NCI-H1694 treated with DMSO at 0.1 percent for 48 hours (cell line): ENCODE results near the gene NFXL1.
A peak's percentile ranks its signal among the peaks of the same experiment; 100 is the strongest.
"Not testable (repeated sequence)": the region's sequence is repeated elsewhere in the genome, so short reads cannot be mapped to it uniquely, and the experiment has no call there.

Source experiments
- DNase-seq: peaks from one replicate; lab custom pipeline; 2025; lab: John Stamatoyannopoulos, UW

Gene NFXL1

DNA sequence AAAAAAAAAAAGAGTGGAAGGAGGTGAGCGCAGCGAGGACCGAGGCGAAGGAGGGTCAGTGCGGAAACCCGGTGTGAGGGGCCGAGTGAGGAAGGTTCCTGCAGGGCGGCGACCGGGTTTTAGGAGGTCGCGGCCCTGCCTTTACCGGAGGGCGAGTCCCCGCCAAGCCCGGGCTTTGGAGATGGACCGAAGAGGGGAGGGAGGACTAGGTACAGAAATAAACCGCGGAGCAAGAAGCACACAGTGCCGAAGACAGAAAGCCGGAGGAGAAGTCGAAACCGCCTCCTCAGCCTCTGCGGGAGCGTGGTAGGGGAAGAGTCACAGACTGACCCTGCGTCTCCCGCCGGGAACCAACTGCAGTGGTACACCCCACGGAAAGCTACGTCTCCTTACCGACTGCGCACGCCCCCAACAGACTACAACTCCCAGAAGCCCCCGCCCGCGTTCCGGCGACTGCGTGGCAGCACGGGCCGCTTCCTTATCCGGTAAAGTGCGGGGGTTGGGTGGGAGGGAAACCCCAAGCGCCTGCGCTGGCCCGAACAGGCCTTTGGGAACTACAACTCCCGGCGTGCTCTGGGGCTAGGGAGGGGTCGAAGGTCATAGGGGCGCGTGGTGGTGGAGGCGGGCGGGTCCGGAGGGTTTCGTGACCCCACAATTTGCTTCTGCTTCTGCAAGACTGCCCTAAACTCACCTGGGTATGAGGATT, at the start of gene NFXL1:
Gene NFXL1 (minus strand): TSS at position 364 of the 706 bp plus-strand sequence. CDS start 380 bp downstream, outside the sequence.
- peak; percentile 89 for DNase-seq

DNA sequence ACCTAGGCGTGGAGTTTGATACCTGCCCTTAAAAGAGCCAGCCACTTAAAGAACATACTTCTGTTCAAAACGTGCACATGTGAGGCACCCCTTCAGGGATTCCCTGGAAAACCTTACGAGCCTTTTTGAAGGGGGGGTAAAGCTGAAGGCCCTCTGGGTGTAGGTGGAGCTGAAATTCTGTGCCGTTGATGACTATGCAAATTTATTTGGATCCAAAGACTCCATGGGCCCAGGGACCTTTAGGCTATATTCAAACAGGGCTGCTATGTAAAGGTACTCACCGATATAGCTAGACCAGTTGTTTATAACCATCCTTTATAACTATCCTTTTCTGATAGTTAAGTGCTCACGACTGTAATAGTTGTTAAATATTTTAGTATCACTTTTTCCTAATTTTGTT, 40.3 kb upstream of the NFXL1 start:
- DNase-seq = no peak

DNA sequence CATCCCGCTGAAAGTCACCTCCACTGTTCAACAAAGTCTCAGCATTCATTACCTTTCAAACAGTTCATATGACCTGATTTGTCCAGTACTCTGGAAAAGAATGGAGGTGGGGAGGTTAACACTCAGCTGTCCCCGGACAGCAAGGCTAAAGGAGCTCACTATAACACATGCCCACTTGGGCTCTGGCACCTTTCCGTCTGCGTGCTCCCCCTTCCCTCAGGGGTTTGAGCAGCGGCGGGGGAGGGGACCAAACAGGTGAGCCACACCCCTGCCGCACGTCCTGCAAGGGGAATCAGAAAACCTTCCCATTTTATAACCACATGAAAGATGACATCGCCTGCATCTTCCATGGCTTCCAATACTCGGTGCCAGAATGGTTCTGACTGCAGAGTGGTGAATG, 39.9 kb upstream of the NFXL1 start:
- no peak for DNase-seq

DNA sequence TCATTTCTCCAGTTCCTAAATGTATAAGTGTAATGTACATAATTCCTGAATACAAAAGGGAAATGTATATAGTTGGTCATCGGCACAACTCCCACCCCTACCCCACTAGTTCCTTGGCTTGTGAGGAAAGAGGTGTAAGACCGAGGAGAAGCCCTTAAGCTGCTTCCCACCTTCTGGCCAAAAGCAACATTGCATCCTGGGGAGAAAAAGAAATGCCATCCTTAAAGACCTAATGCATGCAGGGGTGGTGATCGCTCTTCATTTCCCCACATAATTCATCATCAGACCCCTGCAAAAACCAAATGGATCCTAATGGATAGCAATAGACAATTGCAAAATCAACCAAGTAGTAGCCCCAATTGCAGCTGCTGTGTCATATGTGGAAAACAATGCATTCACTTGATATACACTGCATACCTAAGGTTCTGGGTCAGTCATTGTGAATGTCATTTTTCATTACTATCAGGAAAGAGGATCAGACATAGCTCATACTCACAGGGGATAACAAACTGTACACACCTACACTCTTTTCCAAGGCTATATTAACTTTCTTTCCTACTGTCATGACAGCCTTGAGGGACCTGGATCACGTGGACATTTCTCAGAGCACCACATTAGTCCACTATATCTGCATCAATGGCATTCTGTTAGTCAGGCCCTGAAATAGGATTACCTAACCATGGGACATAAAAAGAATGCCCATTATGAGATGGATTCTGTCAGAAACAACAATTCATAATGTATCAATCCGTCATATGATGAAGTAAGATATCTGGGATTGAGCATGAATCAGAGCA, 31.7 kb upstream of the NFXL1 start:
- no peak for DNase-seq

DNA sequence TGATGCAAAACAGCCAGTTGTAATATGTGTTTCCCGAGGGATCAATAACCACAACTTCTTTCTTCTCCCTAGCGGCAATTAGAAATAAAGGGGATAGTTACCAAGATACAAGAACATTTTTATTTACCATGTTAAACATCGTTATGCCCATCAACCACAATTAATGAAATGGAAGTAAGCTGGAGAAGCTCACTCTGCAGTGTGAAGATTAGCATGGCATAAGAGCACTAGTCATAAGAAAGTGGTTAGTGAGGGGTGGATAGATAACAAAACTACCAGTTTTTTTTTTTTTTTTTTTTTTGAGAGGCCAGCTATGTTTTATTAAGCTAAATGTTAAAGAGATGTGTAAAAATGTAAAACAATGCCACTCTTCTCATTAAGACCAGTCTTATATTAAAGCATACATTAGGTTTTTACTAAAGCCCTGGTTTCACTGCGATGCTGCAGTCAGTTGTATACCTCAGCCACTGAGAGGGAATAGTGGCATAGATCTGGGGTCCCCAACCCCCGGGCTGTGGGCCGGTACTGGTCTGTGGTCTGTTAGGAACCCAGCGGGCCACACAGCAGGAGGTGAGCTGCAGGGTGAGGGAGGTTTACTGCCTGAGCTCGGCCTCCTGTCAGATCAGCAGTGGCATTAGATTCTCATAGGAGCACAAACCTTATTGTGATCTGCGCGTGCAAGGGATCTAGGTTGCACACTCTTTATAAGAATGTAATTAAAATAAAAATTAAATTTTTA, 27.9 kb upstream of the NFXL1 start:
- no peak for DNase-seq

DNA sequence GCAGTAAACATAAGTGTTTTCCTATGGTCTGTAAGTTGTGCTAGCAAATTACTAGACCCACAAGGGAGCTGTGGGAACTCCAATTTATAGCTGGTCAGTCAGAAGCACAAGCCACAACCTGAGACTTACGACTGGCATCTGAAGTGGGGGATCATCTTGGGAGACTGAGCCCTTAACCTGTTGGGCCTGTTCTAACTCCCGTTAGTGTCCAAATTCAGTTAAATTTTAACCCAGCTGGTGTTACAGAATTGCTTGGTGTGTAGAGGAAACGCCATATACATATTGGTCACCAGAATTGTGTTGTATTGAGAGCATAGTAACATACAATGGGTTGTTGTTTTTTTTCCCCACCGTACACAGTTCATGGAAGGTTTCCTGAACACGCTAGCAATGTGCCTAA, 25.1 kb upstream of the NFXL1 start:
- DNase-seq = no peak

DNA sequence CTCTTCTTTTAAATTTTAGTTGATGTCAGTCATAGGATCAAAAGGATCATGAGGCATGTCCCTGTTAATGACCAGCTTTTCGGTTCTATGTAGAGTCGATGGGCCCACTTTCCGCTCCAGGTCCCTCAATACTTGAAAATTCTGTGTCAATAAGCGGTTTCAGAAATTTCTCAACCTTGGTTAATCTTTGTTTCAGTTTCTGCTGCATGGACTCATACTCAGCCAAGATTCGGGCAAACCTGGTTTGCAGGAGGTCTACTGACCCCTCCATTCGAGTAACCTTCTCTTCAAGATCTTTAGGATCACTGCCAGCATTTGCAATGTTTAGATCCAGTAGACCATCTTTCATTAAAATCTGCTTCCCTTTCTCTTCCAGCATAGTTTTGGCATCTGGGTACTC, 22.0 kb upstream of the NFXL1 start:
- DNase-seq = no peak

DNA sequence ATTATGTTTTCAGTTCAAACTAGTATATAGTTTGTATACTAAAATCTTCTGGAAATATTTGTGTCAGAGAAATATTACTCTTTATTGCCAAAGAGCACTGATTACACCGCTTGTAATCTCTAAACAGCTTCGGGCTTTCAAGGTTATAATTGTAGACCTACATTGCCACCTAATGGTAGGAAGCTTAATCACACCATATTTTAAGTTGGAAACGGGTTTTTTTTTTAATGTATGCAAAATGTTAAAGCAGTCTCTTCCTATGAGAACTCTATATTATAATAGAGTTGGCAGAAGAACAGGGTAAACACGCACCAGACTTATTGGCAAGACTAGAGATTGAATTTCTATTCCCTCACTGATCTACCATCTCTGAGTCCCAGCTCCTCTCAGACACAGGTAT, 19.5 kb upstream of the NFXL1 start:
- DNase-seq = peak; percentile 39

DNA sequence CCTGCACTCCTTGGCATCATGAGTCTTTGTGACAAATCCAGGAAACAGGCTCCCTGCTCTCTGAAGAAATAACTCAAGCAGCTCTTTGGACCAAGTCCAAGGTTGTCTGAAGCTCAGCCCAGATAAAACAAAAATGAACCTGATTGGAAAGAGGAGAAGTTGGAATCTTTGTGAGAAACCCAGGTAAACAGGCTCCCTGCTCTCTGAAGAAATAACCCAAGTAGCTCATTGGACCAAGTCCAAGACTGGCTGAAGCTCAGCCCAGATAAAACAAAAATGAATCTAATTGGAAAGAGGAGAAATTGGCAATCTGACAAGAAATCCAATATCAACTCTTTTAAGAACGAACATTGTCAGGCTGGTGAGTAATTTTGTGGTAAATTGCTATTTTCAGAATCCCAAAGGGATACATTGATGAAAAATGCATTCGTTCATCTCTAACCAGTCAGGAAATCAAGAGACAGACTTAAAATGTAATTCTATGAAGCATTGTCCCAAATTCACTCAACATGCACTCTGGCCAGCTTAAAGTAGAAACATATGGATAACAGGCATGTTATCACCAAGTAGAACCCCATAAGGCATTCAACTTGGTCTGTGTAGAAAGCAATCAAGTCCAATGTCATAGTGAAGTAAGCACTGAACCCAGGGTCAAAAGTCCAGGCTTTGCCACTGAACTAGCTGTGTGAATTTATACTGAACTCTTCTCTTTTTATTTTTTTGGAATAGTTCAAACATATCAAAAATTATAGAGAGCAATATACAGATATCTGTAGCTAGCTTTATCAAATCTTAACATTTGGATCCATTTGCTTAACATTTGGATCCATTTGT, 16.8 kb upstream of the NFXL1 start:
- no peak for DNase-seq

DNA sequence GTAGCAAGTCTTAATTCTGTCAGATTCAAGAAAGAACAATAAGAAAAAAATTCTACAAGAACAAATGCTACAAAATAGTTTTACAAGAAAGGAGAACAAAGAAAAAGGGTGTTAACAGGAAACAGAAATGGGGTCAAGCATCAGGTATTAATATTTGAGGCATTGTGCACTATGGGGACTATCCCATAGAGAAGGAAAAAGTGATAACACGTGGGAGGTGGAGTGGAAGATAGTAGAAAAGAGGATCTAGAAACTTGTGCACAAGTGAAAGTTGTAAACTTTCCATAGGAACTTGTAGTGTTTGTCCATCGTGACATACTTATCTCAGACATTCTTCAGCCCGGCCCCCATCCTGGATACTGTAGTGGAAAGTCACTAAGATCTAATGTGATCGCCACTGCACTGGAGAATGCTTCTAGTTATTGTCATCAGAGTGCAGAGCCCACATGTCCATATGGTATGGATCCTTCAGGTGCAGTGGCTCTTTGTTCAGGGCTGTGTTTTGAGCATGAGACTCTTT, 15.4 kb upstream of the NFXL1 start:
- DNase-seq = no peak

DNA sequence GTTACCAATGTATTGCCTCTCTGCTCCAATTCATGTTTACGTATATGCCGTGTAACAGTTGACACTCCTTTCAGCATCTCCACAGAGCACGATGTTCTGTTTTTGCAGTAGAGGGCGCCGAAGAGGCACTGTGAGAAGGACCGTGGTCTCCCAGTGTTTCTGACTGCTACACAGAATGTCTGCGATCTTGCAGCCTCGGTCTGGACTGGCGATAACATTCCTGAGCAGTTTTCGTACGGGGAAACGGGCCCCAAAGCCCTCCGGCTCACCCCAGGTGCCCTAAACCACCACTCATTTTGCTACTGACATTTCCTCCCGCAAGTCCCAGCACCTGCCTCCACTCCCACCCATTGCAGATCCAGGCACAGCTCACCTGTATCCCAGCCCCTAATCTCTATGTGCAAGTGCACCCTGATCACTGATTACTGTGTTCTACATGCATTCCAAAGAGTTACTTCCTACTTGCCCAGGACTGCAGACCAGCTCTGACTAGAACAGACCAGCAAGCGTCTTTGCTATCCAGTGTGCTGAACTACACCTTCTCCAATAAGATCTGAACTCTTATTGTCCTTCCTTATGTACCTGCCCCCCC, 12.4 kb upstream of the NFXL1 start:
- DNase-seq = peak; percentile 14

DNA sequence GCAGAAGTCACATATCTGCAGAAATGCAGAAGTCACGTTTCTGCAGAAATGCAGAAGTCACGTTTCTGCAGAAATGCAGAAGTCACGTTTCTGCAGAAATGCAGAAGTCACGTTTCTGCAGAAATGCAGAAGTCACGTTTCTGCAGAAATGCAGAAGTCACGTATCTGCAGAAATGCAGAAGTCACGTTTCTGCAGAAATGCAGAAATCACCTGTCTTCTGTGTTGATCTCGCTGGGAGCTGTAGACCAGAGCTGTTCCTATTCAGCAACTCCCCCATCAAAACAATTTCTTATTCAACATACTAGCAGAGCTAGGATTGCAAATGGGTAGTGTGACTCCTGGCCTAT, 8.9 kb upstream of the NFXL1 start:
- not testable (repeated sequence) for DNase-seq

DNA sequence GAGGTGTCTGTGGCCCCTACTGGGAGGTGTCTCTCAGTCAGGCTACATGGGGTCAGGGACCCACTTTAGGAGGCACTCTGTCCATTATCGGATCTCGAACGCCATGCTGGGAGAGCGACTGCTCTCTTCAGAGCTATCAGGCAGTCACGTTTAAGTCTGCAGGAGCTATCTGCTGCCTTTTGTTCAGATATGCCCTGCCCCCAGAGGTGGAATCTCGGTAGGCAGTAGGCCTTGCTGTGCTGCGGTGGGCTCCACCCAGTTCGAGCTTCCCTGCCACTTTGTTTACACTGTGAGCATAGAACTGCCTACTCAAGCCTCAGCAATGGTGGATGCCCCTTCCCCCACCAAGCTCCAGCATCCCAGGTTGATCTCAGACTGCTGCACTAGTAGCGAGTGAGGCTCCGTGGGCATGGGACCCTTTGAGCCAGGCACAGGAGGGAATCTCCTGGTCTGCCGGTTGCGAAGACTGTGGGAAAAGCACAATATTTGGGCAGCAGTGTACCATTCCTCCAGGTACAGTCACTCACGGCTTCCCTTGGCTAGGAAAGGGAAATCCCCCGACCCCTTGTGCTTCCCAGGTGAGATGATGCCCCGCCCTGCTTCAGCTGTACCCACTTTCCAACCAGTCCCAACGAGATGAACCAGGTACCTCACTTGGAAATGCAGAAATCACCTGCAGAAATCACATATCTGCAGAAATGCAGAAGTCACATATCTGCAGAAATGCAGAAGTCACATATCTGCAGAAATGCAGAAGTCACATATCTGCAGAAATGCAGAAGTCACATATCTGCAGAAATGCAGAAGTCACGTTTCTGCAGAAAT, 8.3 kb upstream of the NFXL1 start:
- not testable (repeated sequence) for DNase-seq

DNA sequence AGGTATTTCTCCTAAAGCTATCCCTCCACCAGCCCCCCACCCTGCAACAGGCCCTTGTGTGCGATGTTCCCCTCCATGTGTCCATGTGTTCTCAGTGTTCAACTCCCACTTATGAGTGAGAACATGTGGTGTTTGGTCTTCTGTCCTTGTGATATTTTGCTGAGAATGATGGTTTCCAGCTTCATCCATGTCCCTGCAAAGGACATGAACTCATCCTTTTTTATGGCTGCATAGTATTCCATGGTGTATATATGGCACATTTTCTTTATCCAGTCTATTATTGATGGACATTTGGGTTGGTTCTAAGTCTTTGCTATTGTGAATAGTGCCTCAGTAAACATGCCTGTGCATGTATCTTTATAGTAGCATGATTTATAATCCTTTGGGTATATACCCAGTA, 2.8 kb upstream of the NFXL1 start:
- DNase-seq = not testable (repeated sequence)

DNA sequence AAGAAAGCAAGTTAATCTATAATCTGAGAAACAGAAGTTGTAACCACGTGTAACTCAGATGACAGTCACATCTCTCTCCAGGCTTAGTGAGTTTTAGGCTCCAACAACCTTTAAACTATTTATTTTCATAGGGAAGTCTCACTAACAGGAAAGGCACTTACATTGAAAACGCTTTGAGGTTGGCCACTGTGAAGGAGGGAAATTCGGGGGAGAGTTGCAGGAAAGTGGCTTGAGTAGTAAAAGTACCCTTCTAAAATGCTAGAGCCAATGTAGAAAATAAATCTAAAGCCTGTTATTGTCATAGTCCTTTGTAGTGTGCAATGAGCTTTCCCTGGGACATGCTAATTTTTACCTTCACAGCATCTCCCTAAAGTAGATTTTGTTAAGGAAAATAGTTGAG, 995 bp upstream of the NFXL1 start:
- DNase-seq = no peak

DNA sequence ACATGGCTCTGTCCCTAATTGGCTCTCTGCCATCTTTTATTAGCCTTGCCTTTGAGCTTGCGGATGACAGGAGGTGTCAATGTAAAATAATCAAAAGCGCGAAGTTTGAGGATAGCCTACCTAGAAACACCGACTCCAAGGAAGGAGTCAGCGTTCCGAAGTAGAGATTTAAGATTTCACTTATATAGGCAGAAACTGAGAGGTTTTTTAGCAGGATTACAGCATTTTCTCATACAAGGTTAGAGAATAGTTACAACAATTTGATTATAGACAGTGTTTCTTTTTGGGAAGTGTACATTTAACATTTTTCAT, 499 bp upstream of the NFXL1 start:
- DNase-seq = no peak

DNA sequence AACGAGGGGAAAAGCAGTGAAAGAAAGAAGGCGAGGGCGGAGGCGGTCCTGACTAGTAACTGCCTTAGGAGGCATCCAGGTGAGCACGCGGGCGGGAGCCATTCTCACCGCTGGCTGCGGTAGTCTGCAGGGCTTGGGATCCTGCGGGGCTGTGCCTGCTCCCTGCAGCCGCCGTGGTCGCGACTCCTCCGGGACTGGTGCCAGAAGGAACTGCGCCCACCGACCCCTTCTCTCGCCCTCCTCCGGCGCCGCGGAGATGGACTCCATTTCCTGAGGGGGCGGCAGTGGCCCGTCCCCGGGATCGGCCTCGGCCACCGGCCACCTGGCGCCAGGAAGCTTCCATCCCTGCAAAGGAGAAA, 543 bp downstream of the NFXL1 start:
- no peak for DNase-seq

DNA sequence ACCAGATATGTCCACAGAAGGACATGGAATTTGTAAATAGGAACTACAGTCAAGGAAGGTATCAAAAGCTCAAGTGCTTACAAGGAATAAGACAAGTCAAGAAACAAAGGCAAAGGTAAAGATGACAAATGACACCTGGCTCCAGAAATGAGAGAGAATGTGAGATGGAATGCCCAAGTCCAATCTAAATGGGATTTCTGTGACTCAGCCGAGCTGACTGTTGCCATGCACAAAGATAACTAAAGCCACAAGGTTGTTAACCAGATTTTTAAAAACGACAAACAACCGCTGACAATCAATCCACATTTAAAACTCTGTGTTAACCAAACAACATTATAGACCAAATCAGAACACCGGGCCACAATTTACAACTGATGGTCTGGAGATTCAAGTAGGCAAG, 1.1 kb downstream of the NFXL1 start:
- no peak for DNase-seq

DNA sequence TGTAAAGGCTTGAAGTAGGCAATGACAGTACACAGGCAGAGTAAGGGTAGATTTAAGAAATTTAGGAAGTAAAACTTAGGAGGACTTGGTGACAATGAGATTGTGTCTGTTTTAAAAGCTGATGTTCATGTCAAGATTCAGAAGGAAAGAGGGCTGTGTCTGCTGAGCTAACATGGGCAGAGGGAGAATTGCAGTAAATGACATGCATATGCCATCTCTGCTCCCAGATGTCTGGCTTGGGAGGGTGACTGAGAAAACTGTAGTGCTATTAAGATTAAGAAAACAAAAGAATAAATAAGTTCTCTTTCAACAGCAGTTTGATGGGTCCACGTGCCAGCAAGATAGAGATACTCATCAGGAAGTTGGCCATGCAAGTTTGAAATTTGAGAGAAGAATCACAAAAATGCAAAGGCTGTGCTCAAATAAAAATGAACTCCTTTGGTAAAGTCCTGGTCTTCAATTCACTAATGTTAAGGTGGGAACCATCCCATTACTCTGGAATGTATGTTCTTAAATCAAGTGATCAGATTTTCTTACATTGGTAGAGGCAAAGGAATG, 7.2 kb downstream of the NFXL1 start:
- DNase-seq = no peak

DNA sequence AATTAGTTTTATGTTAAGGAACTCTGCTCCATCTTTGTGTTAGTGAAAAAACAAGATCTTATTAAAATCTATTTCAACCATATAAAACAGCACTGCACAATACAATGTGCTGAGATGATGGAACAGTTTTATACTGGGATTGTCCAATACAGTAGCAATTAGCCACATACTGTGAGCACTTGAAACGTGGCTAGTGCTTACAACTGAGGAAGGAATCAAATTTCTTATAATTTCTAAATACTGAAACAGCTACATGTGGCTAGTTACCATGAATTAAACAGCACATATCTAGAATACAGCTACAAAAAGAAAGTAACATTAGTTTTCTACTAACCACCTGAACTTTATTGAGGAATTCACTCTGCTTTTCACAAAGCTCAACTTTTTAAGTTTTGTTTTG, 14.7 kb downstream of the NFXL1 start:
- no peak for DNase-seq

DNA sequence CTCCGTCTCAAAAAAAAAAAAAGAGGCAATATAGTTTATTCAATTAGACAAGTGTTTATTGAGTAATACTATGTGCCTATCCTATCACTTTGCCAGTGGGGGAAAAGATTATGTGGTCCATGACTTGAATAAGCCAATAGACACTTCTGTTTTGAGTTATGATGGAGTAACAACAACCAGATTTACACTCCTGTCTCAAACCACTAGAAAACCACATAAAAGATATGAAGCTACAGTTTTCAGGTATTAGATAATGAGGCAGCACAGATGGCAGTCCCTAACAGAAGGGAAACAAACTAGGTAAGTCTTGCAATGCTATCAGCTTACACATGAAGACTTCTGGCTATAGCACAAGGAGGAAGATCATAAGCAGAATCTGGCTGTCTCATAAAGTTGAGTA, 22.5 kb downstream of the NFXL1 start:
- no peak for DNase-seq
